ENCODE measurements around the gene IFIT5. TPM values are rescaled to one million over a fixed set of nuclear protein-coding genes. Genes with fewer than 3 reads are reported as not detected.
A peak's percentile ranks its signal among the peaks of the same experiment; 100 is the strongest.
"Not testable (repeated sequence)": the region's sequence is repeated elsewhere in the genome, so short reads cannot be mapped to it uniquely, and the experiment has no call there.

The IFIT5 gene
- total RNA-seq, 2 experiments from 2014 or later, result 30.2 to 40.3 TPM

DNA sequence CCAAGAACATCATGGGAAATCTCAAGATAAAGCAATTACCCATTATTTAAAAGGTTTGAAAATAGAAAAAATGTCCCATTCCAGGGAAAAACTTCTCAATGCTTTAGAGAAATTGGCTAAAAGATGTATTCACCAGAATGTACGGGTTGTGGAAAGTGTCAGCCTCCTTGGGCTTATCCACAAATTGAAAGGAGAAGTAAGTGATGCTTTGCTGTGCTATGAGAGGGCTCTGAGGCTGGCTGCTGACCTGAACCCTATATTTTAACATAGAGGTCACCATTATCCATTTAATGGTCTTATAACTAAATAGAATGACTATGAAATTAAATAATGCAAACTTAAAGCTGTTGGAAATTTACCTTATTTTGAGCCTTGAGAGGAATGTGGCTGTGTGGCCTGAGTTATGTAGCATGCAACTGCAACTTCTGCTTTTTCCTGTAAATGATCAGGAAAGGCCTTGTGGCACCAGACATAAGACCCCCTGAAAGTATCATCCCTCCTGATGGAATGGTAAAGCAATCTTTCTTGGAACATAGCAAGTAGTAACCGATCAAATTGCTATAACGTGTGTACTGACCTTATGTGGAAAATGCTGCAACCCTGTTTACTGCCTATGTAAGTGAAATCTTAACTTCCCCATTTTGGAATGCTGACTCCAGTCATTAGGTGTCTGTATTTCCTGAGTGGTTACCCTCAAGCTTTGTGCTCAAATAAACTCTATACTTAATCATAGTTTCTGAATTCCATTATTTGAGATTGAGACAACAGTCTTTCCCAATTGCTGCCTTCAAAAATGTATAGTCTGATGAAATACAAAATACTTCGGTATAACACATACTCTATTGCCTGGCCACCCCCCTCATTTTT is 29.7 kb upstream of the IFIT5 start:
- ATAC-seq (no peak), DNase-seq (no peak)
- H3K4me1 Mint-ChIP-seq, result peaks cover 11% of the 10 kb centered on the region
- no peaks in the 10 kb centered on the region for H3K36me3 Mint-ChIP-seq
- no peaks in the 10 kb centered on the region for H3K9me3 Mint-ChIP-seq (ENCODE audit: low read depth)
- H3K27me3 Mint-ChIP-seq, result peaks cover 12% of the 10 kb centered on the region
- no peak overlapping the region for H3K27ac Mint-ChIP-seq
- CTCF ChIA-PET, result interaction anchor here (1.4 kb wide), 1 partner anchor 16 kb away, joined by 4 read pairs; no protein-coding TSS in a partner anchor
- no peak overlapping the region for H3K4me3 Mint-ChIP-seq

DNA sequence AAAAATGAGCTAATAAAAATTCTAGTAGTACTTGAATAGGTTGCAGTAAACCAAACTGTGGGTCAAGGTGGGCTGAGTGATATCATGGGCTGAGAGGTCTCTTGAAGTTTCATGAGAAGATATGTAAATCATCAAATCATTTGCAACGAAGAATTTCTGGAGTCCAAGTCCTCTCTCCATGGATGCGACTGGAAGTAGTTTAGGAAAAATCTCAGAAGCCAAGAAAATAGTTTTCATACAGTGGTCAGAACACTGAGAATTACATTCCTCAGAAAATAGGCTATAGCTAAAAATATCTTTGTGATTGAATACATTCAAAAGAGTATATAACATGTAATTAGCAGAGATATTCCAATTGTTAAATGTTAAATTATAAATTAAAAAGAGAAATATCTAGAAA is 25.6 kb upstream of the IFIT5 start:
- CTCF ChIA-PET, result interaction anchor here (0.8 to 2.1 kb wide), 9 partner anchors 10 to 171 kb away, joined by 3 to 7 read pairs (median 4); partner anchors contain the start of genes IFIT1B, IFIT2 and IFIT5
- no peak overlapping the region for H3K4me3 Mint-ChIP-seq

DNA sequence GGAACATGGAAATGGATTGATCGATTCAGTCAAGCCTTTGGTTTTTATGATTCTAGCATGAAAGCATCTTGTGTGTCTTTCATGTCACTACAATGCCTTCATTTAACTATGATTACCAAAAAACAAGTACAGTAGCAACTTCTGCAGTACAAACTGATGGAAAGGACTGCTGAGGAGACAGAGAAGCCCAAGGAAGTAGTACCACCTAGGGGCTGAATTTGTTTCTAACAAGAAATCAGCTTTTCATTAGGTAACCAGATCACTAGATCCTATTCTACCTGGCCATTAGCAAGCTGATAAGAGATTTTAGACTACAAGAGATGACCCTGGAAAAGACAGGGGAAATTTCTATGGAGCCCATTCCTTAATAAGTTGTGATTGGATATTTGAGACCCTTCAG is 25.1 kb upstream of the IFIT5 start:
- Mint-ChIP-seq H3K9me3 (ENCODE audit: low read depth) (no peaks in the 10 kb centered on the region), H3K4me3 (no peak overlapping the region), H3K27ac (no peak overlapping the region), H3K27me3 (peaks cover 4% of the 10 kb centered on the region), H3K36me3 (peaks cover 19% of the 10 kb centered on the region), H3K4me1 (peaks cover 24% of the 10 kb centered on the region)
- ATAC-seq (no peak), DNase-seq (no peak)
- CTCF ChIA-PET, result interaction anchor here (0.8 to 2.1 kb wide), 9 partner anchors 10 to 172 kb away, joined by 3 to 7 read pairs (median 4); partner anchors contain the start of genes IFIT1B, IFIT2 and IFIT5

More for the DNA sequence above, 25.6 kb upstream of the IFIT5 start:
- peaks cover 4% of the 10 kb centered on the region for H3K27me3 Mint-ChIP-seq
- H3K27ac Mint-ChIP-seq, result no peak overlapping the region
- peaks cover 14% of the 10 kb centered on the region for H3K36me3 Mint-ChIP-seq
- no peak for DNase-seq
- no peak for ATAC-seq
- no peaks in the 10 kb centered on the region for H3K9me3 Mint-ChIP-seq (ENCODE audit: low read depth)
- H3K4me1 Mint-ChIP-seq, result peaks cover 20% of the 10 kb centered on the region

DNA sequence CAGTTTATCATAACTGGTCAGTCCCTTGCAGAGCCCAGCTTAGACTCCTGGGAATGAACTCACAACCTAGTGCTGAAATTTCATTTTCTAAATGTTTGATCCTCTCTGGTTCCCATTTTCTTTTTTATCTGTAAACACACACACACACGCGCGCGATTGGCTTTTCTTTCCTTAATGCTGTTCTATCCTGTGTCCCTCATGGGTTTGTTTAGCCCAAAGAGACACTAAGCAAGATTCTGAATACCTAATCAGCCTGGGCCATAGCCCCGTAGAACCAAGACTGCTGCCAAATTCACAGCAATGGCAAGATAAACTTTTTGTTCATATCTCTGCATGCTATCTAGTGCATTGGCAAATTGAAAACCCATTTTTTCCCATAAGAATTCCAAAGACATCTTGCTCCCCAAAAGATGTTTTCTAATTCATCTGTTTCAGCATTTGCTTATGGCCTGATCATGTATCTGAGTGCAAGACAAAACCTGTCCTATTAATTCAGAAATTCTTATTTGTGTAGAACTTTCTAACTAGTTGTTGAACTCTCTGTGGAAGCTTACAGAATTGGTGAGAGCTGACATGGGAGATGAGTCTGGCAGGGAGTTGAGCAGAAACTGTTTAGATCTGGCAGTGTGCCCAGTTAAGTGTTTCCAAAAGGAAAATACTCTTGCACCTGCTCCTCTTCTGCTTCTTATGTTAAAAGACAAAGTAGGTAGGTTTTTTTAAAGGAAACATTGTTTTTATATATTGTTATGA is 23.7 kb upstream of the IFIT5 start:
- H3K4me1 Mint-ChIP-seq, result peaks cover 34% of the 10 kb centered on the region
- DNase-seq (no peak), ATAC-seq (no peak)
- H3K27ac Mint-ChIP-seq, result peak overlapping the region; percentile 2
- peaks cover 3% of the 10 kb centered on the region for H3K9me3 Mint-ChIP-seq (ENCODE audit: low read depth)
- CTCF ChIA-PET, result interaction anchor here (1.4 to 2.0 kb wide), 2 partner anchors 13 to 21 kb away, joined by 5 read pairs; partner anchors contain the start of gene IFIT1B
- peak overlapping the region; percentile 11 for H3K4me3 Mint-ChIP-seq
- H3K36me3 Mint-ChIP-seq, result peaks cover 29% of the 10 kb centered on the region
- H3K27me3 Mint-ChIP-seq, result no peaks in the 10 kb centered on the region

DNA sequence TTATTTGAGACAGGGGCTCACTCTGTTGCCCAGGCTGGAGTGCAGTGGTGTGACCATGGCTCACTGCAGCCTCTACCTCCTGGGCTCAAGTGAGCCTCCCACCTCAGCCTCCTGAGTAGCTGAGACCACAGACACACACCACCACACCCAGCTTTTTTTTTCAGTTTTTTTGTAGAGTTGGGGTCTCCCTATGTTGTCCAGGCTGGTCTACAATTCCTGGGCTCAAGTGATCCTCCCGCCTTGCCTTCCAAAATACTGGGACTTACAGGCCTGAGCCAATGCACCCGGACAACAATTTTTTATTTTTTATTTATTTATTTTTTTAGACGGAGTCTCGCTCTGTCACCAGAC is 23.2 kb upstream of the IFIT5 start:
- not testable (repeated sequence) for H3K27me3 Mint-ChIP-seq; ATAC-seq; H3K9me3 Mint-ChIP-seq (ENCODE audit: low read depth); H3K4me3 Mint-ChIP-seq; DNase-seq
- Mint-ChIP-seq H3K36me3 (peaks cover 35% of the 10 kb centered on the region), H3K27ac (peak overlapping the region; percentile 99), H3K4me1 (peaks cover 37% of the 10 kb centered on the region)
- CTCF ChIA-PET, result interaction anchor here (1.4 kb wide), 1 partner anchor 22 kb away, joined by 5 read pairs; no protein-coding TSS in a partner anchor

DNA sequence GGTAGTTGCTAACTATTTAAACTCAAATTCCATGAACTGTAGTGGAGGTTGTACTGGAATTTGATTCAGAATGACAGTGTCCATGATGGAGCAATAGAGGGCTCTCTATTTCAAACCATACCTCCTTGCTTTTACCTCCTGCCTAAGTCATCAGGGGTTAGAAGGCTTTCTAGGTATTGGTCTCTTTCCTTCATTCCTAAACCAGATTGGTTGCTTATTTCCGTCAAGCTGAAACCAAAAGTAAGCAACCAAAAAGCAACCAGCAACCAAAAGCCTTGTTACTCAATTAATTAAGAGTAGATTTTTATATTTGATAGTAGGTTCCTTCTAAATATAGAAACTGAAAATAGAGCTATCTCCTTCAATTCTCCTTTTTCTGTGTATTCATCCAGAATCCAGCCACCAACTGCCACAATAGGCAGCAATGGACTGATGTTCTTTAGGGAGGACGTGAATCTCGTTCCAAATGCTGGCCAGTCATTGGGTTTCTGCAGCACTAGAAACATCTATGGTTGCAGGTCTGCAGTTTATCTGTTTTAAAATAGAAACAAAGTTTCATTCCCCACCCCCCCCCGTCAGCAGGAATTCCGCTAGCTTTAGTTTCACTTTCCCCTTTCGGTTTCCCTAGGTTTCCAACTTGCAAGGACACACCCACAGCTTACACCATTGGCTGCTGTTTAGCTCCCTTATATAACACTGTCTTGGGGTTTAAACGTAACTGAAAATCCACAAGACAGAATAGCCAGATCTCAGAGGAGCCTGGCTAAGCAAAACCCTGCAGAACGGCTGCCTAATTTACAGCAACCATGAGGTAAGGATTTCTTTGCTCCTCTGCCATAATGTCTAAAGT is 22.2 kb upstream of the IFIT5 start, which contains the start of gene IFIT1:
Gene IFIT1, plus strand, starts transcription at position 717 of the 850 bp plus-strand sequence. Its CDS starts 90 bp downstream, at position 807.
- CTCF ChIA-PET, result interaction anchor here (0.6 to 2.1 kb wide), 11 partner anchors 10 to 313 kb away, joined by 3 to 13 read pairs (median 4); partner anchors contain the start of genes IFIT3, IFIT5, KIF20B and LIPA

DNA sequence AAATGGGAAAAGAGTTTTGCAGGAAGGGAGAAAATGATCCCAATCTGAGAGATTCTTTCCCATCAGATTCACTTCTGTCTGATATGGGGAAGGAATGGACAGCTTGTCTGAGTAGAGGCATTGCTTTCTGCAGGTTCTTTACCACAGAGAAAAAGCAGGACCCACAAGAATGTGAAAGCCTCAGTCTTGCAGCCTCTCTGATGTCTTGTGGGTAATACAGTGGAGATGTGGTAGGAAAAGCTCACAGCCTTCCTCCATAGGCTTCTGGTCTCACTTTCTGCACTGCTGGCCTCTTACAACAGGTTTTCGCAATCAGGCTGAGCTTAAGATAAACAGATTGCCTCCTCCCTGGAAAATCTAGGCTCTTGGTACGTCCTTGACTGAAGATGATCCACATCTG is 21.4 kb upstream of the IFIT5 start:
- H3K4me3 Mint-ChIP-seq, result peak overlapping the region; percentile 95
- ATAC-seq, result peak; percentile 24
- H3K9me3 Mint-ChIP-seq (ENCODE audit: low read depth), result peaks cover 3% of the 10 kb centered on the region
- CTCF ChIA-PET, result interaction anchor here (0.6 to 2.1 kb wide), 8 partner anchors 9 to 314 kb away, joined by 3 to 13 read pairs (median 5); partner anchors contain the start of genes IFIT3 and IFIT5
- peaks cover 45% of the 10 kb centered on the region for H3K36me3 Mint-ChIP-seq
- H3K27ac Mint-ChIP-seq, result peak overlapping the region; percentile 99
- H3K4me1 Mint-ChIP-seq, result peaks cover 48% of the 10 kb centered on the region
- H3K27me3 Mint-ChIP-seq, result no peaks in the 10 kb centered on the region
- peak; percentile 48 for DNase-seq

More for the DNA sequence above, 22.2 kb upstream of the IFIT5 start, which contains the start of gene IFIT1:
- DNase-seq, result peak; percentile 83
- Mint-ChIP-seq H3K4me1 (peaks cover 43% of the 10 kb centered on the region), H3K27me3 (no peaks in the 10 kb centered on the region), H3K27ac (peak within 1 kb of the TSS; percentile 99), H3K9me3 (ENCODE audit: low read depth) (peaks cover 3% of the 10 kb centered on the region), H3K4me3 (peak within 1 kb of the TSS; percentile 95), H3K36me3 (peaks cover 42% of the 10 kb centered on the region)
- peak; percentile 91 for ATAC-seq

DNA sequence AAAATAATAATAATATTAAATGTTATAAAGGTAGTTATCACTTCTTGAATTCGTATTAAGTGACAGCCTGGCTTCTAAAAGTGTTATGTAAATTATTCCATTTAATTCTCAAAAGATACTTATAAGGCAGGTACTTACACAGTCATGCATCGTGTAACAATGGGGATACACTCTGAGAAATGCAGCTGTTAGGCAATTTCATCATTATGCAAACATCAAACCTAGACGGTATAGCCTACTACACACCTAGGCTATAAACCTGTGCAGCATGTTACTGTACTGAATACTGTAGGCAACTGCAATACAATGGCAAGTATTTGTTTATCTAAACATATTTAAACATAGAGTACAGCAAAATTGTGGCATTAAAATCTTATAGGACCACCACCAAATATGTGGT is 20.5 kb upstream of the IFIT5 start:
- H3K36me3 Mint-ChIP-seq, result peaks cover 54% of the 10 kb centered on the region
- H3K9me3 Mint-ChIP-seq (ENCODE audit: low read depth), result peaks cover 3% of the 10 kb centered on the region
- no peaks in the 10 kb centered on the region for H3K27me3 Mint-ChIP-seq
- peak overlapping the region; percentile 32 for H3K27ac Mint-ChIP-seq
- CTCF ChIA-PET, result interaction anchor here (2.1 kb wide), 1 partner anchor 20 kb away, joined by 13 read pairs; the partner anchor contains the start of gene IFIT5
- ATAC-seq (no peak), DNase-seq (no peak)
- peak overlapping the region; percentile 95 for H3K4me3 Mint-ChIP-seq
- H3K4me1 Mint-ChIP-seq, result peaks cover 57% of the 10 kb centered on the region

DNA sequence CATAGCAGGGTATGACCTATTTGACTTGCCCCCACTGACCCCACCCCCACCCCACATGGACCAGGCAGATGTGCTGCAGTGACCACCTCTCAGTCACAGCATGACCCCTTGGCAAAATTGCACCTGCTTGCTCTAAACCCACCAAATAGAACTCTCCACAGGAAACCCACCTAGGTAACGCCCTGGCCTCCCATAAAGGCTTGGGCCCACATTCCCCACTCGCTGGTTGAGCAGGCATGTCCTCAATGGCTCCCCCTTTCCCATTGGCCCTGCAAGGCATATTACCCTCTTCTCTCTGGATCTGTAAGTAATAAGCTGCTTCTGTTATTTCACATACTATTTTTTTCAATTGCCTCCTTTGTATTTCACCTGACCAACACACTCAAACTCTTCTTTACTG is 19.2 kb upstream of the IFIT5 start:
- H3K27me3 Mint-ChIP-seq, result no peaks in the 10 kb centered on the region
- peak overlapping the region; percentile 70 for H3K27ac Mint-ChIP-seq
- peaks cover 67% of the 10 kb centered on the region for H3K4me1 Mint-ChIP-seq
- H3K9me3 Mint-ChIP-seq (ENCODE audit: low read depth), result peaks cover 3% of the 10 kb centered on the region
- ATAC-seq (no peak), DNase-seq (no peak)
- H3K4me3 Mint-ChIP-seq, result peak overlapping the region; percentile 68
- CTCF ChIA-PET, result interaction anchor here (1.0 kb wide), 1 partner anchor 63 kb away, joined by 3 read pairs; no protein-coding TSS in a partner anchor
- H3K36me3 Mint-ChIP-seq, result peaks cover 66% of the 10 kb centered on the region

DNA sequence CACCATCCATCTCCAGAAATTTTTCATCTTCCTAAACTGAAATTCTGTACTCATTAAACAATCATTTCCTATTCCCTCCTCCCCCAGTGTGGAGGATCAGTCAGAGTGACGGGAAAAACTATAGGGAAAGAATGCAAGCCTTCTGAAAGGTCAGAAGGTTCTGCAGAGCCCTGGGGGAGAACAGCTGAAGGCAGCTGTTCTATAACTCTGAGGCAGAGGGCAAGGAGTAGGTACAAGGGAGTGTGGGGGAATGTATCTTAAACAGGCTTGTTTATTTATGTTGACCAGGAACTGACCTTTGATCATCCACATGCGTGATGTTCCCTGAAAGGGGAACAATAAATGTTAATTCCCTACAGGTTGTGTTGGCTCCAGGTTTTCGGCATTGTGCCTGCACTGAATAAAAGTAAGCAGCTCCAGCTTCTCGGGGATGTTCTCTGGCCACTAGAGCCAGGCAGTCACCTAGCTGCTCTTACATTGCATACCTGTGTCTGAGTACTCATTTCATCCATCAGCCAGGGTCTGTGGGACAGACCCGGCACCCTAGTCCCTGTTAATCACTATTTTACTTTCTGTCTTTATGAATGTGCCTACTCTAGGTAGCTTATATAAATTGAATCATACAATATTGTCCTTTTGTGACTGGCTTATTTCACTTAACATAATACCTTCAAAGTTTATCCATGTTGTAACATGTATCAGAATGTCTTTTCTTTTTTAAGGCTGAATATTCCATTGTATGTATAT is 16.2 kb upstream of the IFIT5 start:
- CTCF ChIA-PET, result interaction anchor here (0.6 to 1.4 kb wide), 2 partner anchors 9 to 14 kb away, joined by 3 read pairs; no protein-coding TSS in a partner anchor
- peaks cover 67% of the 10 kb centered on the region for H3K4me1 Mint-ChIP-seq
- no peak overlapping the region for H3K4me3 Mint-ChIP-seq
- H3K36me3 Mint-ChIP-seq, result peaks cover 87% of the 10 kb centered on the region
- ATAC-seq (no peak), DNase-seq (no peak)
- no peaks in the 10 kb centered on the region for H3K27me3 Mint-ChIP-seq
- H3K9me3 Mint-ChIP-seq (ENCODE audit: low read depth), result peaks cover 3% of the 10 kb centered on the region
- H3K27ac Mint-ChIP-seq, result no peak overlapping the region

DNA sequence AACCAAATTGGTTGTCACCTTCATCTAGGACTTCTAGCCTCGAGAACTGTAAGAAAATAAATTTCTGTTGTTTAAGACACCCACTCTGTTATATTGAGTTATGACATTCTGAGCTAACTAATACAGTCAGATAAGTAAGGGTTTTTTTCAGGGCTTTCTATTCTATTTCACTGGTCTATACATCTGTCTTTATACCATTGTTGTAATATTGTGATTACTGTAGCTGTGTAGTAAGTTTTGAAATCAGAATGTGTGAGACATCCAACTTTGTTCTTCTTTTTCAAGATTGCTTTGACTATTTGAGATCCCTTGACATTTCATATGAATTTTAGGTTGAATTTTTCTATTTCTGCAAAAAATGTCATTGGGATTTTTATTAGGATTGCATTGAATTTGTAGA is 14.4 kb upstream of the IFIT5 start:
- H3K36me3 Mint-ChIP-seq, result peaks cover 90% of the 10 kb centered on the region
- ATAC-seq (no peak), DNase-seq (no peak)
- H3K27me3 Mint-ChIP-seq, result no peaks in the 10 kb centered on the region
- CTCF ChIA-PET, result no interaction called here
- peak overlapping the region; percentile 25 for H3K27ac Mint-ChIP-seq
- H3K9me3 Mint-ChIP-seq (ENCODE audit: low read depth), result peaks cover 3% of the 10 kb centered on the region
- no peak overlapping the region for H3K4me3 Mint-ChIP-seq
- peaks cover 65% of the 10 kb centered on the region for H3K4me1 Mint-ChIP-seq

DNA sequence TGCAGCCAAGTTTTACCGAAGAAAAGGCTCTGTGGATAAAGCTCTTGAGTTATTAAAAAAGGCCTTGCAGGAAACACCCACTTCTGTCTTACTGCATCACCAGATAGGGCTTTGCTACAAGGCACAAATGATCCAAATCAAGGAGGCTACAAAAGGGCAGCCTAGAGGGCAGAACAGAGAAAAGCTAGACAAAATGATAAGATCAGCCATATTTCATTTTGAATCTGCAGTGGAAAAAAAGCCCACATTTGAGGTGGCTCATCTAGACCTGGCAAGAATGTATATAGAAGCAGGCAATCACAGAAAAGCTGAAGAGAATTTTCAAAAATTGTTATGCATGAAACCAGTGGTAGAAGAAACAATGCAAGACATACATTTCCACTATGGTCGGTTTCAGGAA is 11.3 kb upstream of the IFIT5 start:
- DNase-seq, result no peak
- H3K27ac Mint-ChIP-seq, result no peak overlapping the region
- CTCF ChIA-PET, result no interaction called here
- H3K4me3 Mint-ChIP-seq, result no peak overlapping the region
- H3K9me3 Mint-ChIP-seq (ENCODE audit: low read depth), result peaks cover 2% of the 10 kb centered on the region
- peaks cover 40% of the 10 kb centered on the region for H3K4me1 Mint-ChIP-seq
- no peak for ATAC-seq
- no peaks in the 10 kb centered on the region for H3K27me3 Mint-ChIP-seq
- H3K36me3 Mint-ChIP-seq, result peaks cover 95% of the 10 kb centered on the region

All from activated CD8-positive, alpha-beta memory T cell treated with anti-CD3 and anti-CD28 coated beads, Interleukin-2, amount 10 ng/mL, durations not matched to agents 7 days and 5 days (primary cell).